ENCODE results near the gene NRP2.

Gene NRP2

DNA sequence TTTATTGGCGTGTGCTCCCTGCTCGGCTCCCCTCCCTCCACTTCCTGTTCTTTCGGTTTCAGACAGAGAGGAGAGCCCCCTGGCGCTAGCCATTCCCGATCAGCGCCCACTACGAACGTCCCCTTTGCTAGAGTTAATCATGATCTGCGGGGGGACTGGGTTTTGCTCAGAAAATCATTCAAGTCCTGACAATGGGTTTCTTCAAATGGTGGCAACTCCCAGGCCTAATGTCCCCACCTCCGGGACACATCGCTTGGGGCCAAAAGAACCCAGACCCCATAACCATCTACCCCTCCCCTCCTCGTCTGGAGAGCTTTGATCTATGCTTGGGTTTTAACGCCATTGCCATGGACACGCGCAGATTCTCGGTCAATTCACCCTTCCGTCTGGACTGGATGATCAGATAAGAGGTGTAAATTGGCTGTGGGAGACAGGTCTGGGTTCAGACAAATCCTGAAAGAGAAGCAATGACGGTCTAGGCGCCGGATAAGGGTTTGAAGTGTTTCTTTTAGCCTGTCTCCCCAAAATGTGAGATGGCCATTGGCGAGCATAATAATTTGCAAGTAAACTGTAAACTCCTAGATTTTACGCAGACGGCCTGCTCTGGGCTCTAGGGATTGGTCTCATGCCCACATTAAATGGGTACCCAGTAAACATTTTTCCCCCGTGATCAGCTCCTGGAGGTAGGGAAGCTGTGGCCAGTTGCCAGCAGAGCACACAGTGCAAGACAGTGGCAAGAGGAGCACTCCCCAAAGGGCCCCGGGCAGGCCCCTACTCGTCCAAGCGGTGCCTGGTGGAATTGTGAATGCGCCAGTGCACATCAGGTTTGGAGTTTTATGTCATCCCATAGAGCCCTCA, 4.7 kb downstream of the NRP2 start:
- no peak for DNase-seq

DNA sequence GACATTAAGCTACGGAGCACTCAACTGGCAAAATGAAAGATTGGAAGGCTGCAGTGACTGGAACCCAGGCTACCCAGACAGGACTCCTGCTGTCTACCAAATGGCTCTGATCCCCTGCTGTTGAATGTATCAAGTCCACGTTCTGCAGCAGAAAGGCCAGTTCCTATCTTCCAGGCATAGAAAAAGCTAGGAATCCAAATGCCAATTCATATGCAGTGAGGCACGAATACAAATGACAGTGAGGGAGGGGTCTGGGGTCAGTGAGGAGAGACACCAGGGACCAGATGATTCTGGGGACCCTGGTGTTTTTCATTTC, 5.3 kb downstream of the NRP2 start:
- no peak for DNase-seq

DNA sequence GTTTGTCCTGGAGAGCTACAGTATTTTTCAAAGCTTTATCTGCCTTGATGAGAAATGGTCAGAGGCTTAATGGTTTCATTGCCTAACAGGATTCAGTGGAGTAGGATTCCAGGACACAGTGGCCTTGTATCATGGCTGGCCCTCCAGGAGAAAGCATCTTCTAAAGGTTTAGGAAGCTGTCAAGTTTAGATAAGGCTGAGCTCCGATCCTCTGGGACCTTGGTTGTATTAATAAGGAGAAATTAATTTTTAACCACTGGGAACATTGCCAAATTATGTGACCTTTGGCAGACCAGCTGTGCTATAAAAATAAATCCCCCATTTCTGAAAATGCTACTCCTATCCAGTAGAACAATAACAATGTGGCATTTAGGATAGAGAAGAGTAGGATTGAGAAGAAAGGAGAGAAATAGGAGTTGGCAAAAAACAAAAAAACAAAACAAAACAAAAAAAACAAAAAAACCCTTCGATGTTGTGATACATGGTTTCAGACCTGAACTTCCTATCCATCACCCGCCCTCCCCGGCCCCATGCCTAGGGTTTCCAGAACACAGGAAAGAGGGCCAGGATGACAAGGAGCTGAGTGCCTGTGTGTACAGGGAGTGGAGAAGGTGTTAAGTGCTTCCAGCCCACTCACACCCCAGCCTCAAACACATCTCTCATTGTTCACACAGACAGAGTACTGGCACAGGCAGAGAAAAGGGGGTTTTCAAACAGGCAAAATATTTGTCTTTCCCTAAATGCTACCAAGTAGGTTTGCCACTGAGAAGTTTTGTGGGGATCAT, 6.3 kb downstream of the NRP2 start:
- DNase-seq = no peak

DNA sequence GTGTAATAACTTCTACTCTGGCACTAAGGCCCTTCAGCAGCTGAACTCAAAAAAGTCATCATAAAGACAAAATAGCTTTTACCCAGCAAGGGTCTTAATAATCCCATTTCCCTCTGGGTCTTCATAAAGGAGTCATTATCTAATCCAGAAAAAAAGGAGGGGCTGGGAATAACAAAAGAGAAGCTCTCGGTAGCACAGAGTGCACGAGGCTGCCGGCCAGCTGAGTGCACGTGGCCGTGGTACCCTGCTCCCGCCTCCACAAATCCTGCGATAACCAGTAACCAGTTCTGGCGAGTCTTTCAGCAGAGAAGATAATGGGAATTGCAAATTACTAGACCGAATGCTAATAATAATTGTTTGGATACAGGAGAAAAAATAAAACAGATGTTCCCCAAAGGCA, 7.5 kb downstream of the NRP2 start:
- DNase-seq = no peak

DNA sequence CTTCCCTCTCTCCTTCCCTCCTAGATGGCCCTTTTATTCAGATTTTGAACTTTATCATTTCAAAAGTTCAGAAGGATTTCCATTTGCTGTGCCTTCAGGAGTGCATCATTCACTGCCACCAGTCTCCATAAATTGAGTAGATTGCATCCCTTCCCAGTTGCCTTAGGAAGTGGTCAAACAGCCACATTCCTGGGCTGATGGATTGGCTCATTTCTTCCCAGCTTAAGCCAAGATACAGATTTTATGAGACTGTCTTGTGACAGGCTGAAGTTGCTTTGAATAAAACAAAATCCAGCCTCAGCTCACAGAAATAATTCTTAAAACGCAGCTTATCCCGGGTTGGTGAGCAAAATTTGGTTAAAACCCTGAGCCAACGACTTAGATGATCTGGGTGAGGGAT, 9.8 kb downstream of the NRP2 start:
- no peak for DNase-seq

DNA sequence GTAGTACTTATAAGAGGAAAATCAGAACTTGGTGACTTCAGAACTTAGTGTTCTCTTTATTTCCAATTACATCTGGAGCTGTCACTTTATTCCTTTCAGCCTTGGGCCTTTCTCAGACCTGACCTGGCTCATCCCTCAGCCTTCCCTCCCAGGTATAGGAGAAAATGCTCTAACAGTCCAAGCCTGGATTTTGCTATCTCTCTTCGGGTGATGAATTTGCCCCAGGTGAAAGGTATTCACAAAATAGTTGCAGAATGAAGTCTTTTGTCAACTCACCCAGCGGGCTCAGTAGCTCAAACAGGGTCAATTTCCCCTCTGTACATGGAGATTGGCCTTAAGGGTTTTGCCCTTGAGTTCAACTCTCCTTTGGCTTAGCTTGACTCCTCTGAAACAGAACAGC, 12.0 kb downstream of the NRP2 start:
- DNase-seq = no peak

DNA sequence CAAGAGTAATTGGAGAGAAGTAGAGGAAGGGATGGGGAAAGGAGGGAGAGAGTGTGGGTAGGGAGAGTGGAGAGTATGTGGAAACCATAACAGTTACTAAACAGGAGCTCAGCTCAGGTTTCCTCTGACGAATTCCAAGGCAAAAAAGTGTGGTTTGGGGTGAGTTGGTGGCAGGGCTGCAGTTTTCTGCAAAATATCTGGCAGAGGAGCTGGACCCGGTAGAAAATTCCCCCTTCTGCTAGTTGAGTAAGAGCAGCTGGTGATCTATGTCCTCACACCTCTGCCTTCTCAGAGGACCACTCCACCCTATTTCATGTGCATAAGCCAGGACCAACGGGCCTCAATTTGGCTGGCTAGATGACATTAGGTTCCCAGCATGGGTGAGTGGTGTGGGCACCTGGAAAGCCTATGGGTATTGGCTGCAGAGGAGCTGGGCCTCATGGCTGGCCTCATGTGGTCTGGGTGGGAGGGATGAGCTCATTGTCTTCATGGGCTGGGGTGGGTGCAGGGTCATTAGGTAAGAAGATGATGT, 13.2 kb downstream of the NRP2 start:
- DNase-seq = no peak

DNA sequence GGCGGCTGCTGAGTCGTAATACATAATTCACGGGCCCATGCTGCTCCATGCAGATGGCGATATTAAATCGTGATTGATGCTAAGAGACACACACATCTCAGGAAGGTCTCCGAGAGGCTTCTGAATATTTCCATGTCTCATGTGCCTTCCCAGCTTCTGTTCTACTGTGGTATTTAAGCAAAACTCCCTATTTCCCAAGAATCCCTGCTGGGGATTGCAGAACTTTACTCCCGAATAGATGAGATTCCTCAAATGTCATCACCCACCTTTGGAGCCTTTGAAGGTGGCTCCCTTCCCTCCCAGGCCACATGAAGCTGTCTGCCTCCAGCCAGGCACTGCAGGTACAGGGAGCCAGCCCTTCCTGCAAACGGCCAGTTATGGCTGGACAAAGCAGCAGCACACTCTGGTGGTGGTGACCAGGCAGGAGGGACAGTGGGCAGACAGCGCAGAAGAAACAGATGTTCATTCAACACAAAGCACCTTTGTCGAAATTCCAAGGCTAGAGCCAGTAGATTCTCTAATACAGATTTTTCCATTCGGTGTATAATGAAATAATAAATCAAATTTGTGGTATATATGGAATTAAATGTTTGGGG, 14.1 kb downstream of the NRP2 start:
- DNase-seq = no peak

DNA sequence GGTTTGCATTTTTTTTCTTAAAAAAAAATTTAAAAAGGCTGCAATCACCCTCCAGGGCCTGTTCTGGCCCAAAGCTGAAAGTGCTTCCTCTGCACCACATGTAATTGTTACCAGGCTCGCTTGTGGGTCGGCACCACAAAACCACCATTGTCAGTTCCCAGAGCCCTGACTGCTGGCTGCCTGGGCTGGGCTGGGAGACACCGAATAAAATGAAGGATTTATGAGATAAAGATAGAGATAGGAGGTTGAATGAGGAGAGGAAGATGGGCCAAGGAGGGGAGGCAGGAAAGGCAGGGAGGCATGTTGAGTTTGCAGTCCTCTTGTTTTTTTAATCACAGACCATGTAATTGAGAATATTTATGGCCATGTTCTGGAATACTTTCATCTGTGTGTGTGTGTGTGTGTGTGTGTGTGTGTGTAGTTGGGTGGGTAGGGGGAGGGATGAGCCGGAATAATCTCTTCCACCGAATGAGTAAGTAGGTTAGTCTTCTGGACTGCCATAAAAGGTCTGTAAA, 14.7 kb downstream of the NRP2 start:
- no peak for DNase-seq

DNA sequence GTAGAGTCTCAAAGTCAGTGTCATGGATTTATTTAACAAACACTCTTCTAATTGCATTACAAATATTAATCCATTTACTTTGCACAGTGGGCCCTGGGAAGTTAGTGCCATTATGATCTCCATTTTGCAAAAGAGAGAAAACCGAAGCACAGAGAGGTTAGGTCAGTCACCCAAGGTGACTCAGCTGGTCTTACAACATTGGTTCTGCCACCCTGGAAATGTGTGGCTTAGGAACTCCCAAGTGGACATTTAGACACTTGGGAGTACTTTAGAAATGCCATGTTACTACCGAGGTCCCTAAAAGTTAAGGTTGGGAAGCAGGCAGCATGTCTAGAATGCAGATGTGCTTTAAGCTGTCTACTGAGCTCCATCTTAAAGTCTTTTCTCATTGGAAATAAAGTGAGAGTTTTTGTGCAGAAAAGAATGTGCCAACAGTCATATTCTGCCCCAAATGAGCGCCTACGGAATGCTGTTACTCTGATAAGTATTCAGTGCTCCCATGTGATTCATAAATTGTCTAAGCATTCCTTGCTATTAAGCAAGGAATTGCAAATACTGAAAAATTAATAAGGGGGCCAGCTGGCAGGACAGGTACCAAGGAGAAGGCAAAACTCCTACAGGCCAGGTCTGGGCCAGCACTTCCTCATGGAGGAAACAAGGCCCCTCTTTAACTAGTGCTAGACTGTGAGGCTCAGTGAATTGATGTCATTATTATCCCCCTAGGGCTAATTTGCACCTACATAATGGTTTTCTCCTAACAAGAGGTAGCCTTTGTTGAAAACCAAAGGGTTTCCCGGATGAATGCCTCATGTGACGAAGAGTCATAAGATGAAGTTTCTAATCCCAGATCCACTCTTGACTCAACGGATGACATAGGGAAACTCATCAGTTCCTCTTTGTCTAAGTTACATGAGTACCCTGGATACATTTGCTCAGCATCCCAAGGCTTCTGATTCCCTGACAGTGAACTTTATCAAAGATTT, 16.3 kb downstream of the NRP2 start:
- DNase-seq = no peak

DNA sequence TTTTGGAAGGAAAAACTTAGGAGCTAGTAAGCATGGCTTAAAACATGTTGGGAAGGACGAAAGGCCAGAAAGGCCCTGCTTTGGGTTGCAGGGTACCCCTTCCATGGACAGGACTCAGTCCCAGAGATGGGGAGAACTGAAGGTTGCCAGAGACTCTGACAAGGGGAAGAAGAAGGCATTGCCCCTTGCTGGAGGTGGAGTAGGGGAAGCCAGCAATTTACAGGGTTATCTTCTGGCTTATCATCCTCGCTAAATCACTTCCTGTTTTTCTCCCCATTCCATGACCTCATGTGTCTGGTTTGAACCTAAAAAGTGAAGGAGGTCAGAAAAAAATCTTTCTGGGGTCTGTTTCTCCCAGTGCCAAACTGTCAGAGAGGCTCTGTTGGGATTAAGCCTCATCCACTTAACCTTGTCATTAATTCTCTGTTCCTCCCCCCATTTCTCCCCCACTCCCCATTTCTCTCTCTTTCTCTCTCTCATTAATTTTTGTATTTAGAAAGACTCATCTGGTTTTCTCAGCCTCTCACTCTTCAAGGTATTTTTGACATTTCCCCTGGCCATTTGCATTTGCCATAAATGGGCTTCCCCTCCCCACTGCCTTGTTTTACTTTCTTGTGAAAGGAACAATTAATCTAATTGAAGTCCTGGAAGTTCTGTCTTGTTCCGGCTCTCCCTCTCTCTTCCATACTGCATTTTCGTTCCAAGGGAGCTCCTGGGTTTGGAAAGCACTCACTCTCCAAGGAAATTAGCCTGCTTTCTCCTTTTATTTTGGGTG, 17.4 kb downstream of the NRP2 start:
- no peak for DNase-seq

DNA sequence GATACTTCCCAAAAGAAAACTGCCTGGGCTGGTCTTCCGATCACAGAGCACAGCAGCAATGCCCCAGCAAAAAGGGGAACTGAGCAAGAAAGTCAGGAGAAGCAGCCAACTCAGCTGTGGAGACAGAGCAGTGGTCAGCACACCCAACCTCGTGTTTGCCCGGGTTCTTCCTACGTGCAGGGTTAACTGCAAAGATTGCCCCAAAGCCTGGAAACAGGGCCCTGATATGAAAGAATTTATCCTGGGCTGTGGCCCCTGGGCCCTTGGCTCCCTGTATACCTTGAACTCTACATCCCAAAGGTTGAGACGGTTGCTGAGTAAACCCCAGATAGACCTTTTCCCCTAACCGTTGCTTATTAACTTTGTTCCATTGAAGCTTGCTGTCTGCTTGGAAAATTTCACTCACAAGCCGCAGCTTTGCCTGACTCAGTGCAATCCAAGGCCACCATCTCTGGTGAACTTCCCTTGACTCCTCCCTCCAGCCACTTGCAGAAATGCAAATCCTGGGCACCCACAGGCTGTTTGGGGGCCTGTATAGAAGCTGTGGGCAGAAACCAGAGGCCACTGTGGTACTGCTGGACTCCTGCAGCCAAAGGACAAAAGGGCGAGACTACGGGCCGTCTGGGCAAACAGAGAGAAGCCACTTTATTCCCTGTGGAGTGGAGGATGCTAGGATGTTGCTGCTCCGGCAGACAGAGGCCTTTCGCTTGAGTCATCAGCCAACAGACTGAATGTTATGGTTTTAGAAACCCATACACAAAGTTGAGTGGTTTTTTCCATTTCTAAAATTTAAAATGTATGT, 18.2 kb downstream of the NRP2 start:
- DNase-seq = no peak

DNA sequence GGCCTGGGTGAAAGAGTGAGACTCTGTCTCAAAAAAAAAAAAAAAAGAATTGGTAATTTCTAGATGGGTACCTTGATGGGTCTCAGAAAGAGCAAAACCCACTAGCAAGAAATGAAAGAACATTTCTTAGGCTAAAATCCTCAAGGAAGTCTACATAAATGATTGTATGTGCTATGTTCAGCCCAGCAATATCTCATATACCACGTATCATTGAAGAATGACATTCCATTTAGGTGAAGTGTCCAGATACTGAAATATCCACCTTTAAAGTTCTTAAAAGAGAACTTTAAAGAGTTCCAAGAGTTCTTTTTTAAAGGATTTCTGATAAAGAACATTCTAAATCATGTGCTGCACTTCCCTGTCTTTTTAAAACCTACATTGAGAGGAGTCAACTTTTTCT, 19.2 kb downstream of the NRP2 start:
- DNase-seq = no peak

DNA sequence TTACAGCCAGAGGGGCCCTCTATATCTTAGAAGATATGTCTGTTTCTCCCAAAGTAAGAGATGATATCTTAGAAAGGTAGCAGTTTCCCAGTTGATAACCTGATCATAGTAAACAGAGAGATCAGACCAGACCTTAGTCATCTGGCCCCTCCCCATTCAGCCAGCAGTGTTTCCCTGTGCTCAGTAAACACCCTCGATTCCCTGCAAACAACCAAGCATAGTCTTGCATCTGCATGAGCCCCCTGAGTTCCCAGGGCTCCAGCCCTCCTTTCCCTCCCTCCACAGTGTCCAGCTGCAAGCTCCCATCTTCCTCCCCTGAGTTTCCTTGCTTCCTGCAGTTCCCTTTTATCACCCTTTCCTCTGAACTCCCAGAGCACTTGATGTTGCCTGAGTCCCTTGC, 20.3 kb downstream of the NRP2 start:
- DNase-seq = no peak

DNA sequence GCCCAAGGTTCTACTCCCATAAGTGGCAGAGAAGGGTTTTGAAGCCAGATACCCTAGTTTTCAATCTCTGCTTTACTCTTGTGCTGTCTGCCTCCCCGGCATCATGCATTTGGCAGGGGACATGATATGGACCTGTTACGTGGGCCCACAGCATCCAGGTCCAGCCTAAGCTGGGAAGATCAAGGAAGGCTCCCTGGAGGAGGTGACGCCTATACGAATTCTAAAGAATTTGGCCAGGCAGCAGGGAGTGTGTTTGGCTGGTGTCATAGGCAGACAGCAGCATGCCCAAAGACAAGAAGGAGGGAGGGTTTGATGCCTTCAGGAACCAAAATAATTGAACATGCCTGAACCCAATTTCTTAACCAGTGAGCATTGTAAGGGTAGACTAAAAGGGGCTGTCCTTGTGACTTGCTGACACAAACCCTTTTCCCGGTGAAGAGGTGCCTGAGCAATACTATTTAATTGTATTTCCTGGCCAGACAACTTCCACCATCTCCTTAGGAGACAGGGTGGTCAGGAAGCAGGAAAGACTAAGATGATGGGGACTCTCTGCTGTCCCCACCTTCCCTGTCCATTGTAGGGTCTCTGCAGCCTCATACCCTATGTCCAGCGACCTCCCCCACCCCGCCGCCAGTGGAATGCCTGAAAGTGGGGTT, 21.3 kb downstream of the NRP2 start:
- no peak for DNase-seq

DNA sequence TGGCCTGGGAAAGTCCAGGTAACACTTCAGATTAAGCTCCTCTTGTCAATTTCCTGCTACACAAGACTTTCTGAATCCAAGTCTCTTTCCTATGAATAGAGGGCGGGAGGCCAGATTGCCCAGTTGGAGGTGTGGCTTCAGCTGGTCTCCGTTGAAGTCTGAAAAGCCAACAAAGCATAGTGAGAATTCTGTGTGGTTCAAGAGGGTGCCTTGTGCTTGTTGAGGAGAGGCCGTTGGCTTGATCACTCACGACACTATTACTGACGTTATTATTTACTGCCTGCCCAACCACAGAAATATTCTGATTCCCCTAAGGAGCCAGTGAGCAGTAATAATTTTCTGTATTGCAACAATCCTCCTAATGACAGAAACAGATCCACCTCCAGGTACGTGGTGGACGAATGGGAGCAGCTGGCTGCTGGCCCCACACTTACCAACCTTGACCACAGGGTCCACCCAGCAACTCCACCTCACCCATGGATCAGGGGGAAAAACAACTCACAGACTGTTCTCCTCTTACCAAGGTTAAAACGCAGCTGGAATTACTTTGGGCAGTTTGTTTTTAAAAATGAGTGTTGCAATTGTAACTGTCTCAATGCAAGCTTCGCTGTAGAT, 21.9 kb downstream of the NRP2 start:
- no peak for DNase-seq

DNA sequence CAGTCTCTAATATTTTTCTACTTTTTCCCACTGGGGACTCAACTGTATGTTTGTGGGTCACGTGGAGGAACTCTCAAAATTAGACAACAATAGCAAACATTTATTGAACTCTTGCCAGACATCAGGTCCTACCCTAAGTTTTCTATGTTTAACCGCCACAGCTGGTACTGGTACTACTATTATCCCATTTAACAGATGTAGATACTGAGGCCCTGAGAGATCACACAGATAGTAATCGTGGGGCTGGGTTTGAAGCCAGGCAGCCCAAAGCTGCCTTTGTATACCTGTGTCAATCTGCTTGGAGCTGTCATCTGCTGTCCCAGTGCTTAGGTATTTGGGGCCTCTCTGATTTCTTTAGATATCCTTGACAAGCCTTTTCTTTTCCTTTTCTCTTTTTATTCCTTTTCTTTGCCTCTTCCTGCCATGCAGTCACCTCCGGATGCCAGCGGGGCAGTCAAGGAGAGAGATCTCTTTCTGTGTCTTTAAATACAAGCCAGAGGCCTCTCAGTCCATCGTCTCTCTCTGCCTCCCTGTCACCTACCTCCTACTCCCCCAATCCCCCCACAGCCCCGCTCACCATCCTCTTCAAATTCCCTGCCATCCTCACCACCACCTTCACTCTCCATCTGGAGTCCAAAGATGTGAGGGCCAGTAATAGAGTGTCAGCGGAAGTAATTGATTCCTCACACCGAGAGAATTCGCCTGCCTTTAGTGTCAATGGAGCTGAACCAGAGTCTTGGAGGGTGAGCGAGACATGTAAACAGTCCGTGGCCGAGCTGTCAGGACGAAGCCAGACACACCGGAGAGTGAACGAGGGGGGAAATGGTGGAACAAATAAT, 23.4 kb downstream of the NRP2 start:
- DNase-seq = no peak

DNA sequence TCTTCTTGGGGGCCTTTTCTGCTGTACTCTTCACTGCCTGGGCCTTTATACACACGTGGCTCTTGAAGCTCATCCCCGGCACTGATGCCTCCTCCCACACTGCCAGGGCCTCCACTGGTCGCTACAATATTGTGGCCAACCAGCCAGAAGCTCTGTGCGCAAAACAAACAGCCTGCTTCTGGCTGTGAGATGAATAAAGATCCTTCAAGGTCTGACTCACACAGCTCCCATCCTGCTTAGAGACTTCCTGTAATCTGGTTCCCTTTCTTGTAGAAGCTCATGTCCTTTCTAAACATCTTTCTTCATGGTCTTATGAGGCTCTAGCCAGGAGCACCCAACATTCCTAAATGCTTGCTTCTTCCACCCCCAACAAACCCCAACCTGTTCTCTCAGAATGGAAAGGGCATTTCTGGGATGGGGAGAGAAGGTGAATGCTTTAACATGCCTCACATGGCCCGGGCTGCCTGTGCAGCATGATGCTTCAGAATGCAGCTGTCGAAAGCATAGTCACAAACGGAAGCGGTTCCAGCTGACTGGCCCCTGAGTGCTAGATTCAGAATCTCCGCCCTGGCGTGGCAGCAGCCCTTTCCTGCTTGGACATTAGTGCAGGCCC, 24.6 kb downstream of the NRP2 start:
- no peak for DNase-seq
